Measurements from ENCODE around the gene IL21. TPM values are rescaled to one million over a fixed set of nuclear protein-coding genes. Genes with fewer than 3 reads are reported as not detected.
A peak's percentile ranks its signal among the peaks of the same experiment; 100 is the strongest.

Gene IL21
- polyA plus RNA-seq, 1 of the 3 experiments (the other 2 are of a cell fraction): not detected

DNA sequence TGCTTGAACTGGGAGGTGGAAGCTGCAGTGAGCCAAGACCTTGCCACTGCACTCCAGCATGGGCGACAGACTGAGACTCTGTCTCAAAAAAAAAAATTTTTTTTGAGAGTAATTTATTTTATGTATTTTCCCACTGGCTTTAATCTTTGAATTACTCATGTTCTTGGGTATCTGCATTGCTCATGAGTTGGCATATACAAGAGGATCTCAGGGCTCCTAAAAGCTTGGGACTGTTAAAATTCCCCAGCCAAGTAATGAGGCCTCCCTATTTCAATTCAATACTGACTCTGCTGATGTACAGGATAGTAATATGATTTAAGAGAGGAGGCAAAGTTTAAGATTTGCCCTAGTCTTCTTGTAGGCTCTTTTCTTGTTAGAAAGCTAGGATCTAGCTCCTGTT, 6.2 kb downstream of the IL21 start:
- no peak for DNase-seq
- Histone ChIP-seq H3K4me2 (no peak overlapping the region), H3K9me2 (no peaks in the 10 kb centered on the region), H3K9me3 (no peaks in the 10 kb centered on the region), H3K36me3 (replicated peaks in 1 of 2; ENCODE audit: control insufficient read depth in 1 of 2, insufficient read depth in 2 of 2, low read length in 1 of 2) (no peaks in the 10 kb centered on the region), H2AFZ (ENCODE audit: low read depth) (no peak overlapping the region), H3K4me3 (ENCODE audit: low read depth in 2 of 2, low read length in 1 of 2) (no peak overlapping the region), H3K79me2 (ENCODE audit: insufficient read depth) (no peaks in the 10 kb centered on the region), H3F3A (replicated peaks; ENCODE audit: insufficient read depth) (no peaks in the 10 kb centered on the region), H3K27me3 (ENCODE audit: insufficient read depth) (no peaks in the 10 kb centered on the region), H3K4me1 (ENCODE audit: control insufficient read depth in 1 of 2, insufficient read depth in 2 of 2, low read depth in 1 of 2, low read length in 1 of 2) (no peaks in the 10 kb centered on the region), H3K27ac (ENCODE audit: low read depth in 2 of 2, low read length in 1 of 2) (no peak overlapping the region), H3K9ac (no peak overlapping the region), H4K20me1 (ENCODE audit: insufficient read depth) (no peaks in the 10 kb centered on the region)
- CTCF ChIA-PET: interaction anchor here (1.1 kb wide), 1 partner anchor 11 kb away, joined by 3 read pairs; no protein-coding TSS in a partner anchor
- 89% methylated on average over 1 of the region's 1 CpG for WGBS (ENCODE audit: low lambda C conversion rate)
- POLR2A ChIA-PET: no interaction called here
- TF ChIP-seq, protein P1, sequence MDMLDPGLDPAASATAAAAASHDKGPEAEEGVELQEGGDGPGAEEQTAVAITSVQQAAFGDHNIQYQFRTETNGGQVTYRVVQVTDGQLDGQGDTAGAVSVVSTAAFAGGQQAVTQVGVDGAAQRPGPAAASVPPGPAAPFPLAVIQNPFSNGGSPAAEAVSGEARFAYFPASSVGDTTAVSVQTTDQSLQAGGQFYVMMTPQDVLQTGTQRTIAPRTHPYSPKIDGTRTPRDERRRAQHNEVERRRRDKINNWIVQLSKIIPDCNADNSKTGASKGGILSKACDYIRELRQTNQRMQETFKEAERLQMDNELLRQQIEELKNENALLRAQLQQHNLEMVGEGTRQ (IDR thresholded peaks at IDR 0.05; ENCODE audit: borderline replicate concordance, low read depth, low read length): no peak
- TF ChIP-seq SIN3A (IDR thresholded peaks at IDR 0.05; ENCODE audit: borderline replicate concordance, low read depth, low read length) (no peak), TCF12 (IDR thresholded peaks at IDR 0.05) (no peak), MEF2A (IDR thresholded peaks at IDR 0.05; ENCODE audit: borderline replicate concordance, low read depth) (no peak), RXRA (IDR thresholded peaks at IDR 0.05; ENCODE audit: borderline replicate concordance, low read depth) (no peak), POLR2AphosphoS5 (IDR thresholded peaks at IDR 0.05; ENCODE audit: low read depth, low read length) (no peak), JUND (IDR thresholded peaks at IDR 0.05) (no peak)
- TF ChIP-seq, protein P2, sequence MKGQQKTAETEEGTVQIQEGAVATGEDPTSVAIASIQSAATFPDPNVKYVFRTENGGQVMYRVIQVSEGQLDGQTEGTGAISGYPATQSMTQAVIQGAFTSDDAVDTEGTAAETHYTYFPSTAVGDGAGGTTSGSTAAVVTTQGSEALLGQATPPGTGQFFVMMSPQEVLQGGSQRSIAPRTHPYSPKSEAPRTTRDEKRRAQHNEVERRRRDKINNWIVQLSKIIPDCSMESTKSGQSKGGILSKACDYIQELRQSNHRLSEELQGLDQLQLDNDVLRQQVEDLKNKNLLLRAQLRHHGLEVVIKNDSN (IDR thresholded peaks at IDR 0.05; ENCODE audit: borderline replicate concordance, low read depth): no peak
- TF ChIP-seq, protein P3, sequence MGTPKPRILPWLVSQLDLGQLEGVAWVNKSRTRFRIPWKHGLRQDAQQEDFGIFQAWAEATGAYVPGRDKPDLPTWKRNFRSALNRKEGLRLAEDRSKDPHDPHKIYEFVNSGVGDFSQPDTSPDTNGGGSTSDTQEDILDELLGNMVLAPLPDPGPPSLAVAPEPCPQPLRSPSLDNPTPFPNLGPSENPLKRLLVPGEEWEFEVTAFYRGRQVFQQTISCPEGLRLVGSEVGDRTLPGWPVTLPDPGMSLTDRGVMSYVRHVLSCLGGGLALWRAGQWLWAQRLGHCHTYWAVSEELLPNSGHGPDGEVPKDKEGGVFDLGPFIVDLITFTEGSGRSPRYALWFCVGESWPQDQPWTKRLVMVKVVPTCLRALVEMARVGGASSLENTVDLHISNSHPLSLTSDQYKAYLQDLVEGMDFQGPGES (IDR thresholded peaks at IDR 0.05; ENCODE audit: low read depth, low read length): no peak

DNA sequence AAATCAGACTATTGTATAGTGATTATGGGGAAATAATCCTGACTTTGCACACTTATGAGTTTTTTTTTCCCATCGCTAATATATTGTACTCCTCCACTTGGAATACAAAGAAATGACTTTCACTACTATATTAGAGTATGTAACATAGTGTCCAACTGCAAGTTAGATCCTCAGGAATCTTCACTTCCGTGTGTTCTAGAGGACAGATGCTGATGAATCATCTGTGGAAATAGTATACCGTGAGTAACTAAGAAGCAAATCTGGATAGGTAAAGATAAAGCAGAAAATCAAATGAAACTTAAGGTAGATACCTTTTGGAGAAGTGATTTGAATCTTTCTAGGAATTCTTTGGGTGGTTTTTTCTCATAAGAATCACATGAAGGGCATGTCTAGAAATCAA, 8.3 kb downstream of the IL21 start:
- TF ChIP-seq JUND (IDR thresholded peaks at IDR 0.05): peak; percentile 29
- TF ChIP-seq FOSL2 (IDR thresholded peaks at IDR 0.05; ENCODE audit: borderline replicate concordance, low read depth): peak; percentile 59; the same call in 1 of the 2 replicates
- TF ChIP-seq GABPA (IDR thresholded peaks at IDR 0.05; ENCODE audit: low read depth): no peak
- peak; percentile 40; the same call in 1 of the 2 replicates for TF ChIP-seq ELF1 (IDR thresholded peaks at IDR 0.05)
- ChIA-PET CTCF (interaction anchor here (2.5 kb wide), 1 partner anchor 10 kb away, joined by 12 read pairs; no protein-coding TSS in a partner anchor), POLR2A (no interaction called here)
- no peaks in the 10 kb centered on the region for H3K36me3 ChIP-seq (replicated peaks in 1 of 2; ENCODE audit: control insufficient read depth in 1 of 2, insufficient read depth in 2 of 2, low read length in 1 of 2)
- no peaks in the 10 kb centered on the region for H3F3A ChIP-seq (replicated peaks; ENCODE audit: insufficient read depth)
- H3K27ac ChIP-seq (ENCODE audit: low read depth in 2 of 2, low read length in 1 of 2): no peak overlapping the region
- H3K4me2 ChIP-seq: no peak overlapping the region
- no peak overlapping the region for H2AFZ ChIP-seq (ENCODE audit: low read depth)
- H4K20me1 ChIP-seq (ENCODE audit: insufficient read depth): no peaks in the 10 kb centered on the region
- no peaks in the 10 kb centered on the region for H3K79me2 ChIP-seq (ENCODE audit: insufficient read depth)
- H3K9me2 ChIP-seq: no peaks in the 10 kb centered on the region
- no peak overlapping the region for H3K4me3 ChIP-seq (ENCODE audit: low read depth in 2 of 2, low read length in 1 of 2)
- DNase-seq: no peak
- WGBS (ENCODE audit: low lambda C conversion rate): 17% methylated on average over 3 of the region's 3 CpGs
- H3K4me1 ChIP-seq (ENCODE audit: control insufficient read depth in 1 of 2, insufficient read depth in 2 of 2, low read depth in 1 of 2, low read length in 1 of 2): no peaks in the 10 kb centered on the region
- H3K9me3 ChIP-seq: no peaks in the 10 kb centered on the region
- H3K27me3 ChIP-seq (ENCODE audit: insufficient read depth): no peaks in the 10 kb centered on the region
- H3K9ac ChIP-seq: no peak overlapping the region
